ENCODE results near the gene P2RY11. TPM values are rescaled to one million over a fixed set of nuclear protein-coding genes. Genes with fewer than 3 reads are reported as not detected.

The P2RY11 gene
- total RNA-seq, 1 experiment from 2014 or later, result 18.4 TPM

DNA sequence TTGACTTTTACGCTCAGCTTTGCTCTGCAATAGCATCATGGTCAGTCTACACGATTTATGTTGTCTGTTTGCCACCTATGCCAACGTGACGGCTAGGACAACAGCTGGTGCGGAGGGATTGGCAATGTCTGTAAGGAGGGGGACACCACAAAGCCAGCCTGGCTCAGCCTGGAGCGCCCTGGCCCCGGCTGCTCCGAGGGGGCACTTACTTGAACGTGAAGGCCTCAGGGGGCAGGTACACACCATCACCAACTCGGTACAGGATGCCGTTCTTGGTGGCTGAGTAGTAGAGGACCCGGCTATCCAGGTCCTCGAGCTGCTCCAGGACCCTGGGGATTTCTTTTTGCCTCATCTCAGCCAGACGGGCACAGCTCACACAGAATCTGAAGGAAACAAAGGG lies 34.6 kb downstream of the P2RY11 start:
- Mint-ChIP-seq H3K27me3 (ENCODE audit: insufficient read depth, unreplicated experiment) (no peaks in the 10 kb centered on the region), H3K4me3 (ENCODE audit: unreplicated experiment) (no peak overlapping the region), H3K4me1 (ENCODE audit: low read depth, unreplicated experiment) (no peaks in the 10 kb centered on the region), H3K27ac (ENCODE audit: unreplicated experiment) (peak overlapping the region; percentile 32), H3K9me3 (ENCODE audit: unreplicated experiment) (no peaks in the 10 kb centered on the region), H3K36me3 (ENCODE audit: insufficient read depth, unreplicated experiment) (peaks cover 89% of the 10 kb centered on the region)
- 0 out of 2 replicates have a peak, but pooled peaks cover under 1% of the 10 kb centered on the region for H3K36me3 ChIP-seq (ENCODE audit: control insufficient read depth, insufficient read depth, low read length)
- intact Hi-C loops (cut with micrococcal nuclease; ENCODE audit: unreplicated experiment), result no loop called here
- H3K4me1 ChIP-seq, result no peaks in the 10 kb centered on the region
- no peak for DNase-seq
- no peaks in the 10 kb centered on the region for H3K9me3 ChIP-seq
- no peak for TF ChIP-seq CTCF (IDR thresholded peaks at IDR 0.05; ENCODE audit: insufficient read depth in 1 of 2, low read depth in 1 of 2, low read length in 1 of 2, severe bottlenecking in 1 of 2, unreplicated experiment in 1 of 2)
- H3K4me3 ChIP-seq (ENCODE audit: low read depth, low read length), result no peak overlapping the region
- no peaks in the 10 kb centered on the region for H3K27me3 ChIP-seq (replicated peaks; ENCODE audit: control insufficient read depth, insufficient read depth, low read length)
- ChIA-PET POLR2A (no interaction called here), CTCF (no interaction called here)
- BruUV-seq (replicated peaks), result no TSS peak

DNA sequence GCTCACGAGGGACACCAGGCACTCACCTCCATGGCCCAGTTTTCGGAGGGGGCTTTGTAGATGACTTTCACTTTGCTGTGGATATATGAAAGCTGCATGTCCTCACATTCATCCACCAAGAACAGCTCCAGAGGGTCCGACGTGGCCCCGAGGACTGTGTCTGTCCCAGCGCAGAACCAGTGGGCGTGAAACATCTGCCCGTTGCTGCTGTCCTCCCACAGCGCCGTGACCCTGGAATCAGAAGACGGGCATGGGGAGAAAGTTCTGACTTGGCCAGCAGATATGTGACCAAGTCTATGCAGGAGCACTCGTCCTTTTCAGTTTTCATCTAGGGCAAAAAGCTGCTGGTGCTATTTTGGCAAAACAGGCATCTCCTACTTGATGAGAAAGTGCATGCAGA lies 37.9 kb downstream of the P2RY11 start:
- BruUV-seq (replicated peaks), result no TSS peak
- intact Hi-C loops (cut with micrococcal nuclease; ENCODE audit: unreplicated experiment), result no loop called here
- Mint-ChIP-seq H3K9me3 (ENCODE audit: unreplicated experiment) (no peaks in the 10 kb centered on the region), H3K27me3 (ENCODE audit: insufficient read depth, unreplicated experiment) (no peaks in the 10 kb centered on the region), H3K4me1 (ENCODE audit: low read depth, unreplicated experiment) (no peaks in the 10 kb centered on the region), H3K36me3 (ENCODE audit: insufficient read depth, unreplicated experiment) (peaks cover 89% of the 10 kb centered on the region), H3K4me3 (ENCODE audit: unreplicated experiment) (no peak overlapping the region), H3K27ac (ENCODE audit: unreplicated experiment) (no peak overlapping the region)
- ChIA-PET POLR2A (no interaction called here), CTCF (no interaction called here)
- H3K4me1 ChIP-seq, result no peaks in the 10 kb centered on the region
- no peaks in the 10 kb centered on the region for H3K9me3 ChIP-seq
- H3K27me3 ChIP-seq (replicated peaks; ENCODE audit: control insufficient read depth, insufficient read depth, low read length), result no peaks in the 10 kb centered on the region
- no peak for TF ChIP-seq CTCF (IDR thresholded peaks at IDR 0.05; ENCODE audit: insufficient read depth in 1 of 2, low read depth in 1 of 2, low read length in 1 of 2, severe bottlenecking in 1 of 2, unreplicated experiment in 1 of 2)
- no peak overlapping the region for H3K4me3 ChIP-seq (ENCODE audit: low read depth, low read length)
- DNase-seq, result no peak
- peaks cover 2% of the 10 kb centered on the region; the same call in 1 of the 2 replicates for H3K36me3 ChIP-seq (ENCODE audit: control insufficient read depth, insufficient read depth, low read length)

- intact Hi-C loops (cut with micrococcal nuclease; ENCODE audit: unreplicated experiment), result no loop called here
- H3K4me1 Mint-ChIP-seq (ENCODE audit: low read depth, unreplicated experiment), result no peaks in the 10 kb centered on the region
- H3K4me3 Mint-ChIP-seq (ENCODE audit: unreplicated experiment), result no peak overlapping the region
- peaks cover 88% of the 10 kb centered on the region for H3K36me3 Mint-ChIP-seq (ENCODE audit: insufficient read depth, unreplicated experiment)
- Histone ChIP-seq H3K36me3 (ENCODE audit: control insufficient read depth, insufficient read depth, low read length) (peaks cover 2% of the 10 kb centered on the region; the same call in 1 of the 2 replicates), H3K27me3 (replicated peaks; ENCODE audit: control insufficient read depth, insufficient read depth, low read length) (no peaks in the 10 kb centered on the region), H3K4me3 (ENCODE audit: low read depth, low read length) (no peak overlapping the region), H3K9me3 (no peaks in the 10 kb centered on the region), H3K4me1 (no peaks in the 10 kb centered on the region)
- no peak for DNase-seq
- no peak overlapping the region for H3K27ac Mint-ChIP-seq (ENCODE audit: unreplicated experiment)
- H3K9me3 Mint-ChIP-seq (ENCODE audit: unreplicated experiment), result no peaks in the 10 kb centered on the region
- no peak for TF ChIP-seq CTCF (IDR thresholded peaks at IDR 0.05; ENCODE audit: insufficient read depth in 1 of 2, low read depth in 1 of 2, low read length in 1 of 2, severe bottlenecking in 1 of 2, unreplicated experiment in 1 of 2)
- BruUV-seq (replicated peaks), result no TSS peak
- H3K27me3 Mint-ChIP-seq (ENCODE audit: insufficient read depth, unreplicated experiment), result no peaks in the 10 kb centered on the region
- ChIA-PET CTCF (no interaction called here), POLR2A (no interaction called here)
Observed at GRCh38 chr19:10151521-10151920, 40.0 kb downstream of the P2RY11 start.

Data from Caco-2 (cell line).